ENCODE results near the gene AK5.

AK5 gene

DNA sequence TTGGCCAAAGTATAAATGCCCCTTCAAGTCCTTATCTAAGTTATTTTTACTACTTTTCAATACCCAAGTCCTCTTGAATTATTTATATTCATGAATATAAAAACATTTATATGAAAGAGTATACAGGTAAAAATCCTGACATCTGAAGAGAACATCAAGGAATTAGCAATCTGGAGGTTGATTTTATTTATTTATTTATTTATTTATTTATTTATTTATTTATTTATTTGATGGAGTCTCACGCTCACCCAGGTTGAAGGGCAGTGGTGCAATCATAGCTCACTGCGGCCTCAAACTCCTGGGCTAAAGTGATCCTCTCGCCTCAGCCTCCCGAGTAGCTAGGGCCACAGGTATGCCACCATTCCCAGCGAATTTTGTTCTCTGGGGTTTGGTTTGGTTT lies 307.4 kb downstream of the AK5 start:
- Histone ChIP-seq H3K79me2 (peaks cover 2% of the 10 kb centered on the region), H3K4me3 (ENCODE audit: low read depth, low read length) (no peak overlapping the region), H3K4me1 (no peaks in the 10 kb centered on the region), H3K9ac (no peak overlapping the region), H3K9me3 (ENCODE audit: control insufficient read depth, low read length) (no peaks in the 10 kb centered on the region), H3K36me3 (ENCODE audit: control insufficient read depth, insufficient read depth, low read length) (no peaks in the 10 kb centered on the region), H2AFZ (no peak overlapping the region), H3K27me3 (ENCODE audit: control insufficient read depth, insufficient read depth, low read length) (no peaks in the 10 kb centered on the region), H3K27ac (no peak overlapping the region), H3K4me2 (ENCODE audit: low read length) (no peak overlapping the region)
- no peak for TF ChIP-seq CTCF (IDR thresholded peaks at IDR 0.05)

DNA sequence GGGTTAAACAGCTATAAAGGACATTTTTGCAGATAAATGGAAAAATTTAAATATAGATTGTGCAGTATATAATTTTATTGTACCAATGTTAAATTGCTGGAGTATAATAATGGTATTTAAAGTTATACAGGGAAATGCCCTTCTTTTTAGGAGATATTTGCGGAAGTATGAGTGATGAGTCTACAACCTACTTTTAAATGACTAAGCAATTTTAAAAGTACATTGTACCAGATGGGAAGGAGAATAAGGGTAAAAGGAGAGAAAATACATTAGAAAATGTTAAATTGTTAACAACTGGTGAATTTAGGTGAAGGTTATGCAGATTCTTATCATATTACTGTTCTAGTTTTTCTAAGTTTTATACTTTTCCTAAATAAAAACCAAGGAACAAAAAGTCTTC lies 308.8 kb downstream of the AK5 start:
- Histone ChIP-seq H3K79me2 (peaks cover 2% of the 10 kb centered on the region), H3K9ac (no peak overlapping the region), H3K4me2 (ENCODE audit: low read length) (no peak overlapping the region), H2AFZ (no peak overlapping the region), H3K36me3 (ENCODE audit: control insufficient read depth, insufficient read depth, low read length) (no peaks in the 10 kb centered on the region), H3K4me3 (ENCODE audit: low read depth, low read length) (no peak overlapping the region), H3K27me3 (ENCODE audit: control insufficient read depth, insufficient read depth, low read length) (no peaks in the 10 kb centered on the region), H3K9me3 (ENCODE audit: control insufficient read depth, low read length) (no peaks in the 10 kb centered on the region), H3K4me1 (no peaks in the 10 kb centered on the region), H3K27ac (no peak overlapping the region)
- TF ChIP-seq CTCF (IDR thresholded peaks at IDR 0.05) = no peak

DNA sequence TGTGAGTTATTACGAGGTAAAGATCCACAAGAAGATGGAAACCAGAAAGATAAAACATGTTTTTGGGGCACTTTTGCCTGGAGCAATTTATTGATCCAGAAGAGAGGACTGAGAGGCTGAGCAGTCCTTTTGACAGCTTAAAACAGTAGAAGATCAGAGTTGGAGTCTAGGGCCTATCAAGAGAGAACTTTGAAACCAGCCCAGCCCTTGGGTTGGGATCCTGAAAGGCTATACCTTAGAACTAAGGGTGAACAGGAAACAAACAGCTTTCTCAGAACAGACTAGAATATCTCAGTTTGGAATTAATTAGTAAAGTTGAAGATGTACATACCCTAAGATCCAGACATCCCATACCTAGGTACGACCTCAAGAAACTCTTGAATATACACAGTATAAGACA lies 311.1 kb downstream of the AK5 start:
- Histone ChIP-seq H2AFZ (no peak overlapping the region), H3K36me3 (ENCODE audit: control insufficient read depth, insufficient read depth, low read length) (no peaks in the 10 kb centered on the region), H3K27ac (no peak overlapping the region), H3K9me3 (ENCODE audit: control insufficient read depth, low read length) (no peaks in the 10 kb centered on the region), H3K4me1 (no peaks in the 10 kb centered on the region), H3K27me3 (ENCODE audit: control insufficient read depth, insufficient read depth, low read length) (no peaks in the 10 kb centered on the region), H3K79me2 (peaks cover 5% of the 10 kb centered on the region), H3K9ac (no peak overlapping the region), H3K4me2 (ENCODE audit: low read length) (no peak overlapping the region), H3K4me3 (ENCODE audit: low read depth, low read length) (no peak overlapping the region)
- TF ChIP-seq CTCF (IDR thresholded peaks at IDR 0.05) = no peak

DNA sequence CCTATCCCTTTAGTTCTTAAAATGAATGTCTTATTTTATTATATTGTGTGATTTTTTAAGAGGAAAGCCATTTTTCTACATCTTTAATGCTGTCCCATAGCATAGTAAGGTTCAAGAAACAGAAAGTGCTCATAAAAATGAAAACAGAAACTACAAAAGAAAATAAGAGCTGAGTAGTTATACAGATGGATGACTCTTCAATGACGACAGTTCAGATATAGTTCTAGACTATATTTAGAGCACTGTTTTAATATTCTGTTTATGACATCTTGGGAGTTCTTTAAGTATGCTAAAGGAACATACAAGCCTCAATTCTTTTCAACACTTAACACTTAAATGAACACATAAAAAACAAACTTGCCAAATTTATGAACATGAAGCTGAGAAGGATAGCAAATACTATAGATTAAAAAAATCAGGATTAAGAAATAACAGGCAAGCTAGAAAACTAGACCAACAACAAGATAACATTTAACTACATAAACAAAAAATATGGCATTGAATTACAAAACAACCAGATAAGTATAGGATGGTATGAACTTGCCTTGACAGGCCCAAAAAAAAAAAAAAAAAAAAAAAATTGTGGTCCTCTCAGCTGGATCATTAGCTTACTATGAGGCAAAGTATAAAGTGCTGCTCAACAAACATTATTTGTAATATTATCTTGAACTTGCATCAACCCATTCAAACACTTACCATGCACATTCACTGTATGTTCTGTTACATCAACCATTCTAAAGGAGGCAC lies 312.7 kb downstream of the AK5 start:
- H3K79me2 ChIP-seq = peaks cover 5% of the 10 kb centered on the region
- H3K4me2 ChIP-seq (ENCODE audit: low read length) = no peak overlapping the region
- no peak overlapping the region for H3K9ac ChIP-seq
- H2AFZ ChIP-seq = no peak overlapping the region
- no peaks in the 10 kb centered on the region for H3K9me3 ChIP-seq (ENCODE audit: control insufficient read depth, low read length)
- H3K27ac ChIP-seq = no peak overlapping the region
- TF ChIP-seq CTCF (IDR thresholded peaks at IDR 0.05) = no peak
- no peaks in the 10 kb centered on the region for H3K4me1 ChIP-seq
- H3K4me3 ChIP-seq (ENCODE audit: low read depth, low read length) = no peak overlapping the region
- H3K36me3 ChIP-seq (ENCODE audit: control insufficient read depth, insufficient read depth, low read length) = no peaks in the 10 kb centered on the region
- H3K27me3 ChIP-seq (ENCODE audit: control insufficient read depth, insufficient read depth, low read length) = no peaks in the 10 kb centered on the region

- no peak overlapping the region for H3K27ac ChIP-seq
- no peaks in the 10 kb centered on the region for H3K9me3 ChIP-seq (ENCODE audit: control insufficient read depth, low read length)
- no peaks in the 10 kb centered on the region for H3K27me3 ChIP-seq (ENCODE audit: control insufficient read depth, insufficient read depth, low read length)
- no peak overlapping the region for H2AFZ ChIP-seq
- H3K79me2 ChIP-seq = peaks cover 5% of the 10 kb centered on the region
- no peak overlapping the region for H3K9ac ChIP-seq
- no peak for TF ChIP-seq CTCF (IDR thresholded peaks at IDR 0.05)
- no peak overlapping the region for H3K4me3 ChIP-seq (ENCODE audit: low read depth, low read length)
- H3K4me2 ChIP-seq (ENCODE audit: low read length) = no peak overlapping the region
- no peaks in the 10 kb centered on the region for H3K4me1 ChIP-seq
- no peaks in the 10 kb centered on the region for H3K36me3 ChIP-seq (ENCODE audit: control insufficient read depth, insufficient read depth, low read length)
These were observed 315.5 kb downstream of the AK5 start for GRCh38 chr1:77597310-77597709.
